Esophagus muscularis mucosa (tissue), 3 donors: ENCODE results near the gene NFKB2.

Source experiments
- CTCF ChIP-seq, 3 experiments: fragments of 200-600 bp in 2 of 3; fragments of 450-650 bp in 1 of 3; sonication (generic) in 2 of 3; IDR thresholded peaks; one replicate each; pipeline ENCODE4 v1.5.1; 2017 to 2019; ENCODE audit warnings: antibody characterized with exemption in 3 of 3, mild to moderate bottlenecking in 2 of 3, moderate library complexity in 1 of 3
- POLR2A ChIP-seq: fragments of 450-650 bp; IDR thresholded peaks from one replicate; pipeline ENCODE4 v1.6.1; 2017; ENCODE audit warnings: antibody characterized with exemption, moderate library complexity, mild to moderate bottlenecking, low read depth

GRCh38 chr10:102451105-102451969, 55.8 kb downstream of the NFKB2 start, which contains the start of gene C10orf95:
- TF ChIP-seq POLR2A (no peak), CTCF (IDR thresholded peaks at IDR 0.05) (no peak)
